ENCODE data around the gene SEMA4B.

DNA sequence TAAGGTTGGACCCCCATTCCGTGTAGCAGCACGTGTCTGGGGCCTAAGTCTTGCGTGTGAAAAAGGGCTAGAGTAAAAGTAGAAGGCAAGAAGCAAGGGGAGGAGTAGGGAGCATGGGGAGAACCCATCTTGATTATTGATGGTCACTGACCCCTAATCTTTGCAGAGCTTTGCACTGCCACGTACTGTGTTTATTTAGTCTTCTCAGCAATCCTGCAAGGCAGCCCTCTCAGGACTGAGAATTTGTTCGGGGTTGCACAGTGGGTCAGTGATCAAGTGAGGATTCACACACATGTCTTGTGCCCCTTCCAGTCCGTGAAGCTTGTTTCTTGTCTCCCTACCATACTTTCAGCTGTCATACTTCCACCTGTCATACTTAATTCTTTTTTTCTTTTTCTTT is 7.2 kb downstream of the SEMA4B start:
- TF ChIP-seq NFIC (IDR thresholded peaks at IDR 0.05) (no peak), EP300 (IDR thresholded peaks at IDR 0.05; ENCODE audit: borderline replicate concordance) (no peak), TAF1 (IDR thresholded peaks at IDR 0.05; ENCODE audit: low read depth) (no peak), CREB1 (IDR thresholded peaks at IDR 0.05; ENCODE audit: low read depth) (no peak), ZBTB7A (IDR thresholded peaks at IDR 0.05; ENCODE audit: low read depth) (no peak)
- TF ChIP-seq, protein P1, sequence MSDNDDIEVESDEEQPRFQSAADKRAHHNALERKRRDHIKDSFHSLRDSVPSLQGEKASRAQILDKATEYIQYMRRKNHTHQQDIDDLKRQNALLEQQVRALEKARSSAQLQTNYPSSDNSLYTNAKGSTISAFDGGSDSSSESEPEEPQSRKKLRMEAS (IDR thresholded peaks at IDR 0.05): no peak
